ENCODE data around the gene ADAMTS12. TPM values are rescaled to one million over a fixed set of nuclear protein-coding genes. Genes with fewer than 3 reads are reported as not detected.

Gene ADAMTS12
- total and polyA plus RNA-seq, 9 of the 15 experiments (the other 6 are each of a cell fraction or from before 2014, with no cell fraction given) = 0.11 TPM; not detected in 8

DNA sequence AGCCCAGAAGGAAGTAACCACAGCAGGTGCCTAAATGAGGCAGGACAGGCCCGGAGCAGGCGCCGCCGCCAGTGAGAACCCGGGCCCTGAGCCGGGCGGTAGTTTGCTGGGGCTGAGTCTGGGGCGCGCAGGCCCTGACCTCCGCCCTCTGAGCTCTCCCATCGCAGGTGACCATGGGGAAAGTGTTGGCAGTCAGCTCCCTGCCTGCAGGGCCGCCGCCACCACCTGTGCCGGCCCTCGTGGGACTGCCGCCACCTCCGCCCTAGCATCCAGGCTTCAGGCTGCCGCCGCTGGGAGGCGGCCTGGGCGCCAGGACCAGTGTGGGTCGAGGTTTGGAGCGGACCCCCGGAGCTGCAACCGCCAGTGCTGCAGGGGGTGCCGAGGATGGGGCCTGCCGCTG lies 389.9 kb downstream of the ADAMTS12 start (continued):
- TF ChIP-seq, protein P1, sequence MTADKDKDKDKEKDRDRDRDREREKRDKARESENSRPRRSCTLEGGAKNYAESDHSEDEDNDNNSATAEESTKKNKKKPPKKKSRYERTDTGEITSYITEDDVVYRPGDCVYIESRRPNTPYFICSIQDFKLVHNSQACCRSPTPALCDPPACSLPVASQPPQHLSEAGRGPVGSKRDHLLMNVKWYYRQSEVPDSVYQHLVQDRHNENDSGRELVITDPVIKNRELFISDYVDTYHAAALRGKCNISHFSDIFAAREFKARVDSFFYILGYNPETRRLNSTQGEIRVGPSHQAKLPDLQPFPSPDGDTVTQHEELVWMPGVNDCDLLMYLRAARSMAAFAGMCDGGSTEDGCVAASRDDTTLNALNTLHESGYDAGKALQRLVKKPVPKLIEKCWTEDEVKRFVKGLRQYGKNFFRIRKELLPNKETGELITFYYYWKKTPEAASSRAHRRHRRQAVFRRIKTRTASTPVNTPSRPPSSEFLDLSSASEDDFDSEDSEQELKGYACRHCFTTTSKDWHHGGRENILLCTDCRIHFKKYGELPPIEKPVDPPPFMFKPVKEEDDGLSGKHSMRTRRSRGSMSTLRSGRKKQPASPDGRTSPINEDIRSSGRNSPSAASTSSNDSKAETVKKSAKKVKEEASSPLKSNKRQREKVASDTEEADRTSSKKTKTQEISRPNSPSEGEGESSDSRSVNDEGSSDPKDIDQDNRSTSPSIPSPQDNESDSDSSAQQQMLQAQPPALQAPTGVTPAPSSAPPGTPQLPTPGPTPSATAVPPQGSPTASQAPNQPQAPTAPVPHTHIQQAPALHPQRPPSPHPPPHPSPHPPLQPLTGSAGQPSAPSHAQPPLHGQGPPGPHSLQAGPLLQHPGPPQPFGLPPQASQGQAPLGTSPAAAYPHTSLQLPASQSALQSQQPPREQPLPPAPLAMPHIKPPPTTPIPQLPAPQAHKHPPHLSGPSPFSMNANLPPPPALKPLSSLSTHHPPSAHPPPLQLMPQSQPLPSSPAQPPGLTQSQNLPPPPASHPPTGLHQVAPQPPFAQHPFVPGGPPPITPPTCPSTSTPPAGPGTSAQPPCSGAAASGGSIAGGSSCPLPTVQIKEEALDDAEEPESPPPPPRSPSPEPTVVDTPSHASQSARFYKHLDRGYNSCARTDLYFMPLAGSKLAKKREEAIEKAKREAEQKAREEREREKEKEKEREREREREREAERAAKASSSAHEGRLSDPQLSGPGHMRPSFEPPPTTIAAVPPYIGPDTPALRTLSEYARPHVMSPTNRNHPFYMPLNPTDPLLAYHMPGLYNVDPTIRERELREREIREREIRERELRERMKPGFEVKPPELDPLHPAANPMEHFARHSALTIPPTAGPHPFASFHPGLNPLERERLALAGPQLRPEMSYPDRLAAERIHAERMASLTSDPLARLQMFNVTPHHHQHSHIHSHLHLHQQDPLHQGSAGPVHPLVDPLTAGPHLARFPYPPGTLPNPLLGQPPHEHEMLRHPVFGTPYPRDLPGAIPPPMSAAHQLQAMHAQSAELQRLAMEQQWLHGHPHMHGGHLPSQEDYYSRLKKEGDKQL (CRISPR knock-in tag; IDR thresholded peaks at IDR 0.05; ENCODE audit: borderline replicate concordance) = no peak
- TF ChIP-seq ZNF41 (CRISPR knock-in tag; conservative IDR thresholded peaks at IDR 0.05) = no peak
- TF ChIP-seq, protein P2, sequence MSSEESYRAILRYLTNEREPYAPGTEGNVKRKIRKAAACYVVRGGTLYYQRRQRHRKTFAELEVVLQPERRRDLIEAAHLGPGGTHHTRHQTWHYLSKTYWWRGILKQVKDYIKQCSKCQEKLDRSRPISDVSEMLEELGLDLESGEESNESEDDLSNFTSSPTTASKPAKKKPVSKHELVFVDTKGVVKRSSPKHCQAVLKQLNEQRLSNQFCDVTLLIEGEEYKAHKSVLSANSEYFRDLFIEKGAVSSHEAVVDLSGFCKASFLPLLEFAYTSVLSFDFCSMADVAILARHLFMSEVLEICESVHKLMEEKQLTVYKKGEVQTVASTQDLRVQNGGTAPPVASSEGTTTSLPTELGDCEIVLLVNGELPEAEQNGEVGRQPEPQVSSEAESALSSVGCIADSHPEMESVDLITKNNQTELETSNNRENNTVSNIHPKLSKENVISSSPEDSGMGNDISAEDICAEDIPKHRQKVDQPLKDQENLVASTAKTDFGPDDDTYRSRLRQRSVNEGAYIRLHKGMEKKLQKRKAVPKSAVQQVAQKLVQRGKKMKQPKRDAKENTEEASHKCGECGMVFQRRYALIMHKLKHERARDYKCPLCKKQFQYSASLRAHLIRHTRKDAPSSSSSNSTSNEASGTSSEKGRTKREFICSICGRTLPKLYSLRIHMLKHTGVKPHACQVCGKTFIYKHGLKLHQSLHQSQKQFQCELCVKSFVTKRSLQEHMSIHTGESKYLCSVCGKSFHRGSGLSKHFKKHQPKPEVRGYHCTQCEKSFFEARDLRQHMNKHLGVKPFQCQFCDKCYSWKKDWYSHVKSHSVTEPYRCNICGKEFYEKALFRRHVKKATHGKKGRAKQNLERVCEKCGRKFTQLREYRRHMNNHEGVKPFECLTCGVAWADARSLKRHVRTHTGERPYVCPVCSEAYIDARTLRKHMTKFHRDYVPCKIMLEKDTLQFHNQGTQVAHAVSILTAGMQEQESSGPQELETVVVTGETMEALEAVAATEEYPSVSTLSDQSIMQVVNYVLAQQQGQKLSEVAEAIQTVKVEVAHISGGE (CRISPR knock-in tag; IDR thresholded peaks at IDR 0.05) = no peak
- TF ChIP-seq HDAC3 (IDR thresholded peaks at IDR 0.05; ENCODE audit: borderline replicate concordance, partially characterized antibody) = no peak
- TF ChIP-seq, protein P3, sequence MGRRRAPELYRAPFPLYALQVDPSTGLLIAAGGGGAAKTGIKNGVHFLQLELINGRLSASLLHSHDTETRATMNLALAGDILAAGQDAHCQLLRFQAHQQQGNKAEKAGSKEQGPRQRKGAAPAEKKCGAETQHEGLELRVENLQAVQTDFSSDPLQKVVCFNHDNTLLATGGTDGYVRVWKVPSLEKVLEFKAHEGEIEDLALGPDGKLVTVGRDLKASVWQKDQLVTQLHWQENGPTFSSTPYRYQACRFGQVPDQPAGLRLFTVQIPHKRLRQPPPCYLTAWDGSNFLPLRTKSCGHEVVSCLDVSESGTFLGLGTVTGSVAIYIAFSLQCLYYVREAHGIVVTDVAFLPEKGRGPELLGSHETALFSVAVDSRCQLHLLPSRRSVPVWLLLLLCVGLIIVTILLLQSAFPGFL (CRISPR knock-in tag; IDR thresholded peaks at IDR 0.05) = no peak
- TF ChIP-seq NR4A1 (CRISPR knock-in tag; IDR thresholded peaks at IDR 0.05) = no peak
- TF ChIP-seq NR4A1 (tag; IDR thresholded peaks at IDR 0.05) = no peak
- TF ChIP-seq BHLHE40 (IDR thresholded peaks at IDR 0.05; ENCODE audit: low read length) = no peak
- no peak for TF ChIP-seq RBM22 (IDR thresholded peaks at IDR 0.05; ENCODE audit: low read depth, low read length, poor library complexity, severe bottlenecking)
- TF ChIP-seq ZNF224 (CRISPR knock-in tag; IDR thresholded peaks at IDR 0.05) = no peak
